GM18867 (cell line): ENCODE measurements around the gene GNB2.
"Not testable (repeated sequence)": the region's sequence is repeated elsewhere in the genome, so short reads cannot be mapped to it uniquely, and the experiment has no call there.

Experiments
- ATAC-seq: cut with Tn5 transposase; IDR thresholded peaks from one replicate; pipeline ENCODE4 v1.9.1; 2021; ENCODE audit warnings: mild to moderate bottlenecking, moderate library complexity; ENCODE audit not compliant: unreplicated experiment

GNB2 gene

GRCh38 chr7:100662194-100662776 is 11.3 kb upstream of the GNB2 start:
- not testable (repeated sequence) for ATAC-seq

- ATAC-seq = no peak
Measured at GRCh38 chr7:100665168-100665726, 8.3 kb upstream of the GNB2 start.

GRCh38 chr7:100667331-100668068 is 6.0 kb upstream of the GNB2 start:
- no peak for ATAC-seq

- ATAC-seq = no peak
Measured at GRCh38 chr7:100668069-100668449, 5.5 kb upstream of the GNB2 start.

GRCh38 chr7:100669106-100669505 is 4.4 kb upstream of the GNB2 start:
- not testable (repeated sequence) for ATAC-seq

GRCh38 chr7:100670074-100670473 is 3.5 kb upstream of the GNB2 start:
- ATAC-seq = no peak

- no peak for ATAC-seq
Measured at GRCh38 chr7:100671353-100672327, 1.9 kb upstream of the GNB2 start.

- ATAC-seq = peak; percentile 5
Measured at GRCh38 chr7:100673942-100674410, 436 bp downstream of the GNB2 start.

GRCh38 chr7:100674411-100675104 is 1.0 kb downstream of the GNB2 start:
- no peak for ATAC-seq

- ATAC-seq = no peak
Measured at GRCh38 chr7:100675105-100675451, 1.5 kb downstream of the GNB2 start.

GRCh38 chr7:100675581-100676350 is 2.2 kb downstream of the GNB2 start:
- ATAC-seq = peak; percentile 33

- no peak for ATAC-seq
Measured at GRCh38 chr7:100676501-100677306, 3.2 kb downstream of the GNB2 start.

- ATAC-seq = no peak
Measured at GRCh38 chr7:100677308-100678267, 4.0 kb downstream of the GNB2 start.

GRCh38 chr7:100678291-100678984 is 4.9 kb downstream of the GNB2 start:
- ATAC-seq = no peak

GRCh38 chr7:100679129-100679926 is 5.8 kb downstream of the GNB2 start:
- no peak for ATAC-seq

GRCh38 chr7:100679927-100680575 is 6.5 kb downstream of the GNB2 start:
- no peak for ATAC-seq
